Measurements from ENCODE around the gene GNPTAB.

Gene GNPTAB

GRCh38 chr12:101772012-101772775, 58.6 kb downstream of the GNPTAB start:
- ChIA-PET POLR2A (no interaction called here), CTCF (interaction anchor here (0.5 to 3.3 kb wide), 7 partner anchors 8 to 1146 kb away, joined by 3 to 21 read pairs (median 5); partner anchors contain the start of gene GNPTAB)
- DNase-seq (ENCODE audit: extremely low spot score) = no peak
- TF ChIP-seq NFRKB (IDR thresholded peaks at IDR 0.05) (no peak), ZNF384 (IDR thresholded peaks at IDR 0.05) (no peak), SP1 (IDR thresholded peaks at IDR 0.05) (no peak), CTBP1 (IDR thresholded peaks at IDR 0.05; ENCODE audit: borderline replicate concordance) (no peak), PKNOX1 (IDR thresholded peaks at IDR 0.05) (no peak), ARNT (IDR thresholded peaks at IDR 0.05) (no peak), ELF4 (IDR thresholded peaks at IDR 0.05) (no peak), HDGF (IDR thresholded peaks at IDR 0.05; ENCODE audit: borderline replicate concordance) (no peak), TARDBP (IDR thresholded peaks at IDR 0.05) (no peak), FOXK2 (IDR thresholded peaks at IDR 0.05) (no peak), SUZ12 (IDR thresholded peaks at IDR 0.05) (no peak), LEF1 (IDR thresholded peaks at IDR 0.05; ENCODE audit: borderline replicate concordance) (no peak), FOXM1 (IDR thresholded peaks at IDR 0.05; ENCODE audit: borderline replicate concordance) (no peak), L3MBTL2 (conservative IDR thresholded peaks at IDR 0.05) (no peak), FOXA1 (IDR thresholded peaks at IDR 0.05) (no peak), BHLHE40 (IDR thresholded peaks at IDR 0.05; ENCODE audit: borderline replicate concordance) (no peak)

GRCh38 chr12:101769865-101770264, 60.9 kb downstream of the GNPTAB start:
- CTCF ChIA-PET = interaction anchor here (0.6 kb wide), 1 partner anchor 20 kb away, joined by 9 read pairs; no protein-coding TSS in a partner anchor
- TF ChIP-seq NFRKB (IDR thresholded peaks at IDR 0.05) = no peak
- TF ChIP-seq BHLHE40 (IDR thresholded peaks at IDR 0.05; ENCODE audit: borderline replicate concordance) = no peak
- TF ChIP-seq PKNOX1 (IDR thresholded peaks at IDR 0.05) = no peak
- no peak for TF ChIP-seq FOXA1 (IDR thresholded peaks at IDR 0.05)
- TF ChIP-seq FOXK2 (IDR thresholded peaks at IDR 0.05) = no peak
- TF ChIP-seq SP1 (IDR thresholded peaks at IDR 0.05) = no peak
- no peak for TF ChIP-seq TARDBP (IDR thresholded peaks at IDR 0.05)
- no peak for TF ChIP-seq ARNT (IDR thresholded peaks at IDR 0.05)
- TF ChIP-seq ZNF384 (IDR thresholded peaks at IDR 0.05) = no peak
- TF ChIP-seq L3MBTL2 (conservative IDR thresholded peaks at IDR 0.05) = no peak
- no peak for TF ChIP-seq ELF4 (IDR thresholded peaks at IDR 0.05)
- no peak for TF ChIP-seq CTBP1 (IDR thresholded peaks at IDR 0.05; ENCODE audit: borderline replicate concordance)
- TF ChIP-seq SUZ12 (IDR thresholded peaks at IDR 0.05) = no peak
- no peak for TF ChIP-seq LEF1 (IDR thresholded peaks at IDR 0.05; ENCODE audit: borderline replicate concordance)
- no peak for TF ChIP-seq HDGF (IDR thresholded peaks at IDR 0.05; ENCODE audit: borderline replicate concordance)
- no peak for TF ChIP-seq FOXM1 (IDR thresholded peaks at IDR 0.05; ENCODE audit: borderline replicate concordance)
- no peak for DNase-seq (ENCODE audit: extremely low spot score)
- POLR2A ChIA-PET = no interaction called here

- no peak for TF ChIP-seq ZNF384 (IDR thresholded peaks at IDR 0.05)
- TF ChIP-seq PKNOX1 (IDR thresholded peaks at IDR 0.05) = no peak
- no peak for TF ChIP-seq BHLHE40 (IDR thresholded peaks at IDR 0.05; ENCODE audit: borderline replicate concordance)
- TF ChIP-seq LEF1 (IDR thresholded peaks at IDR 0.05; ENCODE audit: borderline replicate concordance) = no peak
- no peak for TF ChIP-seq L3MBTL2 (conservative IDR thresholded peaks at IDR 0.05)
- no peak for TF ChIP-seq SP1 (IDR thresholded peaks at IDR 0.05)
- ChIA-PET CTCF (no interaction called here), POLR2A (interaction anchor here (1.4 kb wide), 1 partner anchor 62 kb away, joined by 3 read pairs; the partner anchor contains the start of gene GNPTAB)
- no peak for DNase-seq (ENCODE audit: extremely low spot score)
Observed at GRCh38 chr12:101768781-101769180, 62.0 kb downstream of the GNPTAB start.

GRCh38 chr12:101767537-101767936, 63.2 kb downstream of the GNPTAB start:
- no peak for TF ChIP-seq FOXA1 (IDR thresholded peaks at IDR 0.05)
- no peak for TF ChIP-seq FOXM1 (IDR thresholded peaks at IDR 0.05; ENCODE audit: borderline replicate concordance)
- no peak for TF ChIP-seq SP1 (IDR thresholded peaks at IDR 0.05)
- TF ChIP-seq TARDBP (IDR thresholded peaks at IDR 0.05) = no peak
- no peak for TF ChIP-seq L3MBTL2 (conservative IDR thresholded peaks at IDR 0.05)
- no peak for TF ChIP-seq FOXK2 (IDR thresholded peaks at IDR 0.05)
- TF ChIP-seq NFRKB (IDR thresholded peaks at IDR 0.05) = no peak
- TF ChIP-seq CTBP1 (IDR thresholded peaks at IDR 0.05; ENCODE audit: borderline replicate concordance) = no peak
- TF ChIP-seq ZNF384 (IDR thresholded peaks at IDR 0.05) = no peak
- no peak for TF ChIP-seq LEF1 (IDR thresholded peaks at IDR 0.05; ENCODE audit: borderline replicate concordance)
- no peak for TF ChIP-seq SUZ12 (IDR thresholded peaks at IDR 0.05)
- no peak for TF ChIP-seq HDGF (IDR thresholded peaks at IDR 0.05; ENCODE audit: borderline replicate concordance)
- no peak for TF ChIP-seq PKNOX1 (IDR thresholded peaks at IDR 0.05)
- CTCF ChIA-PET = no interaction called here
- DNase-seq (ENCODE audit: extremely low spot score) = no peak
- POLR2A ChIA-PET = no interaction called here

- TF ChIP-seq L3MBTL2 (conservative IDR thresholded peaks at IDR 0.05) (no peak), ELF4 (IDR thresholded peaks at IDR 0.05) (no peak)
- DNase-seq (ENCODE audit: extremely low spot score) = no peak
- ChIA-PET POLR2A (no interaction called here), CTCF (interaction anchor here (1.1 kb wide), 1 partner anchor 8 kb away, joined by 5 read pairs; no protein-coding TSS in a partner anchor)
Observed at GRCh38 chr12:101764051-101764792, 66.5 kb downstream of the GNPTAB start.
